ACC112 (cell line): ENCODE results near the gene SLC9A9.

Source experiments
- H2AFZ ChIP-seq: fragments of 200-600 bp; sonication (generic); one replicate; pipeline ENCODE4 v1.6.0; 2017; ENCODE audit warnings: antibody characterized with exemption, low read length; ENCODE audit not compliant: unreplicated experiment
- H3K27ac ChIP-seq: fragments of 200-600 bp; sonication (generic); 2 replicates; pipeline ENCODE4 v1.5.1; 2014; ENCODE audit warnings: low read depth, mild to moderate bottlenecking, antibody characterized with exemption, low read length, moderate library complexity
- H3K27me3 ChIP-seq: fragments of 200-600 bp; sonication (generic); 2 replicates; pipeline ENCODE4 v1.6.1; 2014; ENCODE audit warnings: mild to moderate bottlenecking, antibody characterized with exemption, low read length, moderate library complexity, mixed read lengths; ENCODE audit not compliant: insufficient read depth
- H3K36me3 ChIP-seq: fragments of 200-600 bp; sonication (generic); 2 replicates; pipeline ENCODE4 v1.6.1; 2016; ENCODE audit warnings: mild to moderate bottlenecking, antibody characterized with exemption, low read length, moderate library complexity, mixed read lengths; ENCODE audit not compliant: insufficient read depth
- H3K4me1 ChIP-seq: fragments of 200-600 bp; sonication (generic); one replicate; pipeline ENCODE4 v1.6.1; 2016; ENCODE audit warnings: low read length, mixed read lengths; ENCODE audit not compliant: insufficient read depth, unreplicated experiment, control insufficient read depth
- H3K4me3 ChIP-seq: fragments of 200-600 bp; sonication (generic); 2 replicates; pipeline ENCODE4 v1.5.1; 2014; ENCODE audit warnings: mild to moderate bottlenecking, low read depth, low read length
- H3K79me2 ChIP-seq: fragments of 200-600 bp; sonication (generic); one replicate; pipeline ENCODE4 v1.6.0; 2016; ENCODE audit warnings: low read length; ENCODE audit not compliant: control insufficient read depth, unreplicated experiment, insufficient read depth

SLC9A9 gene

GRCh38 chr3:143242691-143243090 lies 605.6 kb downstream of the SLC9A9 start:
- no peaks in the 10 kb centered on the region for H3K36me3 ChIP-seq

DNA sequence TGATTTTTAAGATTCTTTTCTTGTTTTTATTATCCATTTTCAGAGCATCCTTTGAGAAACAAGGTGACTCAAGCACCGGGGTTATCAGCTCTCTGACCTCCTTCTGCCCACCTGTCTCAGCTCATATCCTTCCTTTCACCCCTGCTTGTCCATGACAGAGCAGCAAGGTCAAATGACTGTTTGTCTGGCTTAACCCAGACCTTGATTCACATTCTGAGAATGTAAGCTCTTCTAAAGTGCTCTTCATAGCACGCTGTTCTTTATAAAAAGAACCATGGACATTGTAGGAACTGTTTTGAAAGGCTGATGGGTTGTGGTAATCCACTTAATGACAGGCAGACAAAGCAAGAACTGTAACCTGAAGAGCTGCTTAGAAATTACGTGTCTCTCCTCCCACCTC lies 606.2 kb downstream of the SLC9A9 start:
- no peak overlapping the region for H3K4me3 ChIP-seq
- no peaks in the 10 kb centered on the region for H3K79me2 ChIP-seq
- no peaks in the 10 kb centered on the region for H3K27me3 ChIP-seq
- H3K4me1 ChIP-seq, result no peaks in the 10 kb centered on the region
- H3K27ac ChIP-seq, result no peak overlapping the region
- no peak overlapping the region for H2AFZ ChIP-seq
- H3K36me3 ChIP-seq, result no peaks in the 10 kb centered on the region

More at GRCh38 chr3:143242691-143243090, 605.6 kb downstream of the SLC9A9 start:
- H3K27ac ChIP-seq, result no peak overlapping the region
- H3K4me3 ChIP-seq, result no peak overlapping the region
- H3K27me3 ChIP-seq, result no peaks in the 10 kb centered on the region
- no peaks in the 10 kb centered on the region for H3K79me2 ChIP-seq
- H2AFZ ChIP-seq, result no peak overlapping the region
- no peaks in the 10 kb centered on the region for H3K4me1 ChIP-seq

DNA sequence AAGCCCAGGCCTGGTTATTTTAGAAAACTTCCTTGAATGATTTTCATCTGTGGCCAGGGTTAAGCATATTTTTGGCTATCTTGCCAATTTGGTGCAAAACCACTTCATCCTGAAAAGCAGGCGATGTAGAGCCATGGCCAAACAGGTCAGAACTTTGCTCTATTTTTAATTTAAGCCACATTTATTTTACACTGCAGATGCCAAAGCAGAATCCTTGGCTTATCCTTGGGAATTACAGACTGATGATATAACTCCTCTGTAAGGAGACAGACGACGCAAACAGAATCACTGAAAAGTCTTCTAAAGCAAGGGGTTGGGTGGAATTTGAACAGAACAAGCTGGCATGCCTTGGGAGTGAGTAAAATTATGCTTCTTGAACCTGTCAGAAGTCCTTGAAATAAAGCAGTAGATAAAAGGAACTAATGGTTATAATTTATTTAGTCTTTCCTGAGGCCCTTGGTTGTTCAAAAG lies 606.8 kb downstream of the SLC9A9 start:
- Histone ChIP-seq H3K4me1 (no peaks in the 10 kb centered on the region), H3K79me2 (no peaks in the 10 kb centered on the region), H3K27me3 (no peaks in the 10 kb centered on the region), H3K27ac (no peak overlapping the region), H3K36me3 (no peaks in the 10 kb centered on the region), H2AFZ (no peak overlapping the region), H3K4me3 (no peak overlapping the region)

DNA sequence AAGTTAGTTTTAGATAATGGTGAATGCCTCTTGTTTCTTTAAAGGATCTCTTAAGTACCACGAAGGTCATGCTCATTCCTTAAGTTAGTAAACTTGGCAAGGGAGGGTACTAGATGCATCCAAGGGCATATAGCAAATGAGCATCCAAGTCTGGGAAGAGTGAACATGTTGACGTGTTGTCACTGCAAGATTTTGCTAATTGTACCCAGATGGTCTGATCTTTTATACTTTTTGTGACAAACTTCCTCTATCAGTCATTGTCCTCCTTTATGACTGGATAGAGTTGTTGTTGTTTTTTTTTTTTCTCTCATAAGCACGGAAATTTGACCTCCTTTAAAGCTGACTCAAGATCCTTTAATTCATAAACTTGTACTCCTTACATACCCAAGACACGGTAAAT lies 607.4 kb downstream of the SLC9A9 start:
- H3K36me3 ChIP-seq, result no peaks in the 10 kb centered on the region
- H3K4me3 ChIP-seq, result no peak overlapping the region
- no peaks in the 10 kb centered on the region for H3K4me1 ChIP-seq
- H3K27me3 ChIP-seq, result no peaks in the 10 kb centered on the region
- no peak overlapping the region for H3K27ac ChIP-seq
- no peak overlapping the region for H2AFZ ChIP-seq
- H3K79me2 ChIP-seq, result no peaks in the 10 kb centered on the region

DNA sequence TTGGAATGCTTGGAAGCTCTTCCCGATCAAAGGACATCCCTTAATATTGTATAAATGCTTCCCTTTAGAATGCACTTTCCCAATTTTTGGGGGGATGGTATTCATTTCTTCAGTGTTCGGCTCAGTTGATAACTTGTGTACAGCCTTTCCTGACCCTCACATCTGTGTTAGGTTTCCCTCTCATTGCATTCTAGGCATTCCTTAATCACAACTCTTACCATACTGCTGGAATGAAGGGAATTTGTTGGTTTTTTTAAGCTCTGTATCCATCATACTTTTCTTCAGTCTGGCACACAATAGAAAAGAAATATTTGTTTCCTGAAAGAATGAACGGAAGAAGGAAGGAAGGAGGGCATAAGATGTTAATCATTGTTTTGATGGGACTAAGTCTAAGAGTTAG lies 609.2 kb downstream of the SLC9A9 start:
- Histone ChIP-seq H3K36me3 (no peaks in the 10 kb centered on the region), H3K4me1 (no peaks in the 10 kb centered on the region), H3K79me2 (no peaks in the 10 kb centered on the region), H3K4me3 (no peak overlapping the region), H3K27me3 (no peaks in the 10 kb centered on the region), H2AFZ (no peak overlapping the region), H3K27ac (no peak overlapping the region)

DNA sequence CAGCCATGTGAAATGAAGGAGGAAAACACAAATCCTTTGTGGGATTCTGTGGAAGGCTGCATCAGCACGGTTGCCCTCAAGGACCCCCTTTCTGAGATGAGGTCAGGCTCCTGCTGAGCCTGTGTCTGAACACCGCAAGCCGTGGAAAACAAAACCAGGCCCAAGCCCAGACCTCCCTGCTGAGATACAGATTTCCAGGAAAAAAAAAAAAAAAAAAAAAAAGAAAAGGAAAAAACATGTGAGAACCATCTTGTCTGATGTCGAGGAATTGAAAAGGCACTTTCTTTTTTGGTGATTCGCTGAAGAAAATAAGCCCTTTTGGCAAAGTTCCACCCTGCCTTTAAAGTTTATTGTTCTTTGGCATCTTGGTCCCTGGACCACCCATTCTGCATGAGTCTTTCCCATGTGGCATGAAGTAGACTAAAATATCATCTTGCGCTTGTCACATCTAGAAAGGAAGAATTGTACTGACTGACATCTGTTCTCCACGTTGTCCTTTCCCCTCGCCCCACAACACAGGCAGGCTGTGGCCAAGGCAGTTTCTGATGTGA lies 611.1 kb downstream of the SLC9A9 start:
- H3K4me3 ChIP-seq, result no peak overlapping the region
- H3K27me3 ChIP-seq, result no peaks in the 10 kb centered on the region
- no peaks in the 10 kb centered on the region for H3K36me3 ChIP-seq
- no peaks in the 10 kb centered on the region for H3K79me2 ChIP-seq
- no peak overlapping the region for H2AFZ ChIP-seq
- H3K4me1 ChIP-seq, result no peaks in the 10 kb centered on the region
- H3K27ac ChIP-seq, result no peak overlapping the region

DNA sequence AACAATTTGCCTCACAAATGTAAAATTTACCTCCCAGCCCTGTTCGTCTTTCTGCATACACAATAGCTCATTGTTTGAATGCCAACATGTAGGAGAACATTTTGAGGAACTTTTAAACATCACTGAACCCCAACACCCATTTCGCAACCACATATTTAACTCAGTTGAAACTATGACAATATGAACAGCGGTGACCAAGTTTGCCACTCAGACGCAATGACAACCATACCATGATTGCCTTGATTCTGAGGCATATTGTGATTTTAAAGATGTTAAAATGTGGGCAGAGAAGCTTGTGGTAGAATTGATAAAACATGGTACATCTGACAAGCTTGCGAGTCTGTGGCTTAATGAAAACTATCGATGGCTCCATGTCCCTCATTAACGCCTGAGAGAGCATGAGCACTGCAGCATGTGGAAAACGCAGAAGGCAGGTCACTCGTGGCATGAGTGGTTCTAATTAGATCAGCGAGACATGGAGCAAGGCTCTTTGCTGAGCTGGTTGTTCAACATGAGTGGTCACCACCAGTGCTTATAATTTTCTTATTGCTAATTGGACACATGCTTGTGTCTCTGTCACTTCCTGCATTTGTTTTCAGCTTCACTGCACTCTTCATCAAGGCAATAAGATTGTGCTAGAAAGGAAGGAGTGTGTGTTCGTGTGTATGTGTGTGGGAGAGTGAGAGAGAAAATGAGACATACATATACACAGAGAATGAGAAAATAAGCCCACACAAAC lies 611.9 kb downstream of the SLC9A9 start:
- H3K27ac ChIP-seq, result no peak overlapping the region
- no peak overlapping the region for H2AFZ ChIP-seq
- H3K4me3 ChIP-seq, result no peak overlapping the region
- H3K4me1 ChIP-seq, result no peaks in the 10 kb centered on the region
- no peaks in the 10 kb centered on the region for H3K36me3 ChIP-seq
- H3K27me3 ChIP-seq, result no peaks in the 10 kb centered on the region
- H3K79me2 ChIP-seq, result no peaks in the 10 kb centered on the region

DNA sequence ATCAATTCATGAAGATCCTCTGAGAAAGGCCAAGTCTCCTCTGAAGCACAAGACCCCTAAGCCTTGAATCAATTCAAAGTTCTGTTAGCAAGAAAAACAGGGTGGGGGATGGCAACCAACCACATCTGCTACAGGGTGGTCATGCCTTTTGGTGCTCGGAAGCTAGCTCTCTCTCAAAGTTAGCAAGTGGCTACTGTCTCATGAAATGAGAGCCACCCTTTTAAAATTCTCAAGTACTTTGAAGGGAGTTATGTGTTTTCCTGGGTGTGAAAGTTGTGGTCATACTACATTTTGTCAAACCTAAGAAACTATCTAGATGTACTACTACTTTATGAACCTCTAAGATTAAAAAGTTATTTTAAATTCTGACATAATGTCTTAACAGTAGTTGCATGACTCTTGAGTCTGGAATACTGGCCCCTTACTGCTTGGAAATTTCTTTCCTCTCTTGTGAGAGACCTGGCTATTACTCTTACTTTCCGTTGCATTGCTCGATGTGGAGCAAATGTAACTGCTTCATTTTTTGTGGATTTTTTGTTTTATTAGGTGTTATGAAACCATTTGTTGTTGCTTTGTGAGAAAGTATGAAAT lies 612.6 kb downstream of the SLC9A9 start:
- no peak overlapping the region for H2AFZ ChIP-seq
- no peak overlapping the region for H3K27ac ChIP-seq
- no peaks in the 10 kb centered on the region for H3K4me1 ChIP-seq
- no peaks in the 10 kb centered on the region for H3K79me2 ChIP-seq
- no peaks in the 10 kb centered on the region for H3K27me3 ChIP-seq
- no peaks in the 10 kb centered on the region for H3K36me3 ChIP-seq
- H3K4me3 ChIP-seq, result no peak overlapping the region

GRCh38 chr3:143234526-143234925 lies 613.7 kb downstream of the SLC9A9 start:
- no peak overlapping the region for H3K4me3 ChIP-seq
- no peak overlapping the region for H2AFZ ChIP-seq
- no peaks in the 10 kb centered on the region for H3K36me3 ChIP-seq
- no peak overlapping the region for H3K27ac ChIP-seq
- no peaks in the 10 kb centered on the region for H3K4me1 ChIP-seq
- H3K27me3 ChIP-seq, result no peaks in the 10 kb centered on the region
- no peaks in the 10 kb centered on the region for H3K79me2 ChIP-seq

- no peaks in the 10 kb centered on the region for H3K4me1 ChIP-seq
- no peak overlapping the region for H3K4me3 ChIP-seq
- no peaks in the 10 kb centered on the region for H3K36me3 ChIP-seq
- H3K27ac ChIP-seq, result no peak overlapping the region
- H2AFZ ChIP-seq, result no peak overlapping the region
- H3K27me3 ChIP-seq, result no peaks in the 10 kb centered on the region
- no peaks in the 10 kb centered on the region for H3K79me2 ChIP-seq
Measured at GRCh38 chr3:143232981-143233380, 615.3 kb downstream of the SLC9A9 start.

DNA sequence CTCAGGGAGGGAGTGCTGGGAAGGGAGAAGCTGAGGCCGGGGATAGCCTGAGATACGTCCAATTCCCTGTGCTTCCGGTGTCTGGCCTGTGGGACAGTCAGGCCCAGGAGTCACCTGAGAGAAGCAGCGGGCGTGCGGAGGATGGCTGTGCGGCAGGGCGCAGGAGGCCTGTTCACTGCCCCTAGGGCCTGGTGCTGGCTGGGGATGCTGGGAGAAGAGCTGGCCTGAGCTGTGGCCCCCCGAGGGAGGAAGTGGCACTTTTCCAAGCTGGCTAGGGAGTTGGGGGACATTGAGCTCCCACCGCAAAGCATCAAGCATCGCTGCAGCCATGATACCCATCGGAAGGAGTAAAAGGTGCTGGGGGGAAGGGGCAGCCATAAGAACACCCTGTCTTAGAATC lies 619.9 kb downstream of the SLC9A9 start:
- no peak overlapping the region for H3K4me3 ChIP-seq
- H3K36me3 ChIP-seq, result no peaks in the 10 kb centered on the region
- no peaks in the 10 kb centered on the region for H3K27me3 ChIP-seq
- H3K4me1 ChIP-seq, result no peaks in the 10 kb centered on the region
- no peak overlapping the region for H3K27ac ChIP-seq
- no peak overlapping the region for H2AFZ ChIP-seq
- H3K79me2 ChIP-seq, result no peaks in the 10 kb centered on the region
